ENCODE results near the gene CCDC51.
"Not testable (repeated sequence)": the region's sequence is repeated elsewhere in the genome, so short reads cannot be mapped to it uniquely, and the experiment has no call there.

The CCDC51 gene

DNA sequence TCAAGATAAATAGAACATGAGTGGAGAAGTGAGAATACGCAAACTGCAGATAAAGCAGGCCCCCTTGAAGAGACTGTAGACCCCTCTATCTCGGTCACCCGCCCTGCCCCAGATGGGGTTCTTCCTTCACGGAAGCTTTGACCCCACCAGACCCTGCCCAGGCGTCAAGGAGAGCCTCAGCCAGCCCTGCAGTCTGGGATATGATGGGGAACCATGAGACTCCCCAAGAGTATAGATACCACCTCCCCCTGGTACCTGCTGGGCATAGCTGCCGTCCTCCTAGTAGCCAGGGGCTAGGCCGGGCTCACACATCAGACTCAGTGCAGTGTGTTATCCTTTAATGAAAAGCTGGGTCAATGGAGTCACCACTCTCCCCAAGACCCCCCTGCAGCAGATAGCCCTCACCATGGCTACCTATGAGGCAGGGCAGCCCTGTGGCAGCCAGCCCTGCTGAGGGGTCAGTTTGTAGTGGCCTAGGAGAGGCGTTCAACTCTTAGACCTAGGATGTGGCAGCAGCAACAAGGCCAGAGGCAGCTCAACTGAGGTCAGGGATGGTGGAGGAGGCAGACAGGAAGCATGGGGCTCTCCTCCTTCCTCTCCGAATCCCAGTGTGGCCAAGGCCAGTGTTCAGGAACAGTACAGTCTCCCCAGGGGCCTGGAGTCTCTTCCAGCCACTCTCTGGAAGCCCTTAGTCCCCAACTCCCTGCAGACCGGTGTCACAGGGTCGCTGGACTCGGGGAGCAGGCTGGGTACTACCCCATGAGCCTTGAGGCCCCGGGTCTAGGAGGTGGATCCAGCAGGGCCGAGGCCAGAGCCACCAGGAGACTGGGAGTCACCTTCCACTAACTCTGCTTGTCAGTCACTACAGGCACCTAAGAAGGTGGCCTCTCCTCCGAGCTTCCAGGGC is 36.1 kb downstream of the CCDC51 start:
- no peak for DNase-seq (ENCODE audit: low read depth)
- TF ChIP-seq, protein P1, sequence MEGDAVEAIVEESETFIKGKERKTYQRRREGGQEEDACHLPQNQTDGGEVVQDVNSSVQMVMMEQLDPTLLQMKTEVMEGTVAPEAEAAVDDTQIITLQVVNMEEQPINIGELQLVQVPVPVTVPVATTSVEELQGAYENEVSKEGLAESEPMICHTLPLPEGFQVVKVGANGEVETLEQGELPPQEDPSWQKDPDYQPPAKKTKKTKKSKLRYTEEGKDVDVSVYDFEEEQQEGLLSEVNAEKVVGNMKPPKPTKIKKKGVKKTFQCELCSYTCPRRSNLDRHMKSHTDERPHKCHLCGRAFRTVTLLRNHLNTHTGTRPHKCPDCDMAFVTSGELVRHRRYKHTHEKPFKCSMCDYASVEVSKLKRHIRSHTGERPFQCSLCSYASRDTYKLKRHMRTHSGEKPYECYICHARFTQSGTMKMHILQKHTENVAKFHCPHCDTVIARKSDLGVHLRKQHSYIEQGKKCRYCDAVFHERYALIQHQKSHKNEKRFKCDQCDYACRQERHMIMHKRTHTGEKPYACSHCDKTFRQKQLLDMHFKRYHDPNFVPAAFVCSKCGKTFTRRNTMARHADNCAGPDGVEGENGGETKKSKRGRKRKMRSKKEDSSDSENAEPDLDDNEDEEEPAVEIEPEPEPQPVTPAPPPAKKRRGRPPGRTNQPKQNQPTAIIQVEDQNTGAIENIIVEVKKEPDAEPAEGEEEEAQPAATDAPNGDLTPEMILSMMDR (conservative IDR thresholded peaks at IDR 0.05; ENCODE audit: control insufficient read depth, insufficient read depth, low read depth, low read length) = no peak
- no peak overlapping the region for H3K4me3 ChIP-seq (ENCODE audit: control insufficient read depth, low read depth, low read length)

DNA sequence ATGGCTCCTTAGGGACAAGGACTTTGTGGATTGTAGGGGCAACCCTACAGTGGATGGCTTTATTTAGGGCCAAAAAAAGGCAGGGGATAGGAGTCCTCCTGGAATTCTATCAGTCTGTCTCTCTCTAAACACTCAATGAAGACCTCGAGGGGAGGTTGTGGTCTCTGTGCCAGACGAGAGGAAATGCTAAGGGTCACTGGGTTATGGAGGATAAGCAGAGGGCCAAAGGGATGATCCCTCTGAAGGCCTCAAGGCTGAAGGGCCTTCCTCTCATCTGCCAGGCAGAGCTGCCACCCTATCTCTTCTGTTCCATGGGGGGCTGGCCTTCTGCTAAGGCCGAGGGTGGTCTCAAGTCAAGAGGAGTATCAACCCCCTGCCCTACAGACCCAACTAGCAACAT is 37.0 kb downstream of the CCDC51 start:
- no peak overlapping the region for H3K4me3 ChIP-seq (ENCODE audit: control insufficient read depth, low read depth, low read length)
- TF ChIP-seq, protein P1 (conservative IDR thresholded peaks at IDR 0.05; ENCODE audit: control insufficient read depth, insufficient read depth, low read depth, low read length) = no peak
- no peak for DNase-seq (ENCODE audit: low read depth)

DNA sequence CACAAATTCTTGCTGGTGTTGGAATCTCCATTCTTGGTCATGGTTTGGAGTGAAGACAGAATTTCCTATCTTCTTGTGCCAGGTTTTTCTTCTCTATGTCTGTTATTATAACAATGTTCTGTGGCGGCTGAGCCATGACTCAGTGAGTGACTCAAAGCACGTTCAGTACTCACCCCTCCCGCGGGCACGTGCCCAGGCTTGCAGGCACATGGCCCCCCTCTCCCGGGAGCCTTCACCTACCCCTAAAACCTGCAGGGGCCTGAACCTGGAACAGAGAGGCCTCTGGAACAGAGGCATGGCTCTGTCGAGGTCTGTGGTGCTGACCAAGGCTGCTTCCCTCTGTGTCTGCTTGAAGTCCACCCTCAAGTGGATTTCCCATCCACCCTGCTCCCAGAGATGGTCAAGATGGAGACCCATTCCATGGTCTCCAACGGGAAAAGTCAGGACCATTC is 37.6 kb downstream of the CCDC51 start:
- TF ChIP-seq, protein P1 (conservative IDR thresholded peaks at IDR 0.05; ENCODE audit: control insufficient read depth, insufficient read depth, low read depth, low read length) = no peak
- DNase-seq (ENCODE audit: low read depth) = peak; percentile 94
- H3K4me3 ChIP-seq (ENCODE audit: control insufficient read depth, low read depth, low read length) = no peak overlapping the region

DNA sequence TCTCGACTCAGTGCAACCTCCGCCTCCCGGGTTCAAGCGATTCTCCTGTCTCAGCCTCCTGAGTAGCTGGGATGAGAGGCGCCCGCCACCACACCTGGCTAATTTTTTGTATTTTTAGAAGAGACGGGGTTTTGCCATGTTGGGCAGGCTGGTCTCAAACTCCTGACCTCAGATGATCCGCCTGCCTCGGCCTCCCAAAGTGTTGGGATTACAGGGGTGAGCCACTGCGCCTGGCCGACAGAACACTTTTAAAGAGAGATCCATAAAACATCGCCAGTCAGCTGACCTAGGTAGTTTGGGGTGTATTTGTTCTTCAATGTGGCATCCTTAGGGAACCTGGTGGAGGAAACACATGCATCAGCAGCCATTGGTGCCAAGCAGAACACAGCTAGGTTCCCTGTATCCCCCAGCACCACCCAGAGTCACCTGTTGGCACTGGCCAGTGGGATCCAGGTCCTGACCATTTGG is 38.5 kb downstream of the CCDC51 start:
- H3K4me3 ChIP-seq (ENCODE audit: control insufficient read depth, low read depth, low read length); DNase-seq (ENCODE audit: low read depth): not testable (repeated sequence)

DNA sequence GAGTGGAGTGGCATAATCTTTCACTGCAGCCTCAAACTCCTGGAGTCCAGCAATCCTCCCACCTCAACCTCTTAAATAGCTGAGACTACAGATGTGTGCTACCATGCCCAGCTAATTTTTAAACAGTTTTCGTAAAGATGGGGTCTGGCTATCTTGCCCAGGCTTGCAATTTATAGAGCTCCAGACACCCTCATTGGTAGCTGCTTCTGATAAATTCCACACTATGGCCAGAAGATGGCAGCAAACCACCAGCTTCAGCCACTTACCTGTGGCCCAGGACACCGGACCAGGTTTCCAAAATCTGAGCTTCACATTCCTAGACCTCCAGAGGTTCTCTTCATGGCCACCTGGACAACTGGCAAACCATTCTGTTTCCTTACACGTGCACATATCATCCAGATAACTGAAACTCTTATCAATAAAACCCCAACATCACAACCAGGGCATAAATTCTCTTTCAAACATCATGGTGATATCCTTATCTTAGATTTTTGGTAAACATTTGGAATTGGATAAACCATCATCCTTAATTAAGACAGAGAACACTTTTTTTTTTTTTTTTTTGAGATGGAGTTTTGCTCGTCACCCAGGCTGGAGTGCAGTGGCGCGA is 39.0 kb downstream of the CCDC51 start:
- TF ChIP-seq, protein P1 (conservative IDR thresholded peaks at IDR 0.05; ENCODE audit: control insufficient read depth, insufficient read depth, low read depth, low read length) = peak; percentile 86
- no peak overlapping the region for H3K4me3 ChIP-seq (ENCODE audit: control insufficient read depth, low read depth, low read length)
- DNase-seq (ENCODE audit: low read depth) = peak; percentile 66

DNA sequence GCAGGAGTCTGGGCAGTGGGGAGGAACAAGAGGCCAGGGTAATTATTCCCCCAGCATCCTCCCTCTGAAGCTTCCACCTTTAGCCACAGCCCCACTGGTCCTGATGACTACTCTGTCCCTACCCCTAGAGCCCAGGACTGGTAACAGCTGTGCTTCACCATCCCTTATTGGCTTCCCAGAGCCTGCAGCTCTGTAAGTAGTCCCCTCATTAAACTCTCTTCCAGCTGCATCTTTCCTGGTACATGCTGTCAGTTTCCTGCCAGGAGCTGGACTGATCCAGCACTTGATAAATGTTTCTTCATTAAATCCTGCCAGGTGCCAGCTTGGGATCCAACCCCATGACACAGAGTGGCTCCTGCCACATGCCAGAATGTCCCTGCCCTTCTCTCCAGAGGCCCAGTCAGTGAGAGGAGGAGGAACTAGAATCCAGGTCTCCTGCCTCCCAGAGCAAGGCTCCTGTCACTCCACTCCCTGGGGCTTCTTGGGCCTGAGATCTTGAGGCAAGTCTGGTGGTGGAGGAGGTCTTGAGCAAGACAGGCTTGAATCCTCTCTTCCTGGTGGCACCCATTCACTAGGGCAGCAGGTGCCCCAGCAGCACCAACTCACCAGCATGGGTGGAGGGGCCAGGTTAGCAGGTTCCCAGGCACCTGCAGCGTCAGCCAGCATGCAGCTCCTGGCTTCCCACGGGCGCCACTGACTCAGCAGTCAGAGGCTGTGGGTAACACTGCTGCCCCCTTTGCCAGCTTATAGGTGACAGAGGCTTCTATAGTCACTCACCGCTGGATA is 40.3 kb downstream of the CCDC51 start:
- H3K4me3 ChIP-seq (ENCODE audit: control insufficient read depth, low read depth, low read length) = no peak overlapping the region
- no peak for DNase-seq (ENCODE audit: low read depth)
- TF ChIP-seq, protein P1 (conservative IDR thresholded peaks at IDR 0.05; ENCODE audit: control insufficient read depth, insufficient read depth, low read depth, low read length) = no peak
